HCT116 (cell line): ENCODE measurements around the gene PLEKHM3. TPM values are rescaled to one million over a fixed set of nuclear protein-coding genes. Genes with fewer than 3 reads are reported as not detected.

ENCODE experiments used
- ATAC-seq: fragments of 200-7000 bp; cut with Tn5 transposase; 2 replicates; pipeline ENCODE4 v1.9.1; 2020; ENCODE audit warnings: mild to moderate bottlenecking, moderate library complexity
- BruUV-seq: library from RNA; stranded (reverse); fragments of 400-500 nt; replicated peaks from 2 replicates; lab custom pipeline; 2021; lab: Mats Ljungman, UMichigan
- CTCF ChIA-PET: fragments of 300-600 bp; sonication (Branson Sonifier 250); formaldehyde crosslinking; loops from one replicate; lab custom pipeline; 2021; ENCODE audit warnings: antibody characterized with exemption; lab: Charles Lee
- POLR2A ChIA-PET: fragments of 300-600, 350-600 bp; sonication (Branson Sonifier 250); formaldehyde crosslinking; loops from one replicate; lab custom pipeline; 2021; ENCODE audit warnings: antibody characterized with exemption; lab: Charles Lee
- RAD21 ChIA-PET, 2 experiments: fragments of 300-600 bp; sonication (Branson Sonifier 250); formaldehyde crosslinking; loops; one replicate each; lab custom pipeline; 2023; ENCODE audit warnings: low total read pairs in 2 of 2; ENCODE audit not compliant: uncharacterized antibody in 2 of 2, unreplicated experiment in 2 of 2, low non-redundant PET in 1 of 2; lab: Charles Lee
- DNase-seq: peaks from one replicate; pipeline ENCODE4 v3.0.0-alpha.2; 2010; ENCODE audit warnings: low read depth, low spot score
- H2AFZ ChIP-seq: fragments of 200-600 bp; shearing (Covaris generic), sonication (generic); 2 replicates; pipeline ENCODE4 v1.6.1; 2017; ENCODE audit warnings: low read depth, mixed run types, mixed read lengths, antibody characterized with exemption, low read length; ENCODE audit not compliant: poor library complexity, severe bottlenecking
- H3K27ac ChIP-seq: 2 replicates; pipeline ENCODE4 v1.5.1; 2012; ENCODE audit warnings: low read depth, low read length
- H3K27me3 ChIP-seq: fragments of 200-600 bp; sonication (generic); 2 replicates; pipeline ENCODE4 v1.6.1; 2016; ENCODE audit warnings: mixed run types, low read length, mixed read lengths; ENCODE audit not compliant: insufficient read depth
- H3K36me3 ChIP-seq, 2 experiments: fragments of 200-500 bp in 1 of 2; fragments of 200-600 bp in 1 of 2; sonication (Bioruptor generic) in 1 of 2; sonication (generic) in 1 of 2; 2 replicates each; pipeline versions ENCODE4 v1.5.1 to v1.6.1; 2014 to 2016; ENCODE audit warnings: low read length in 2 of 2, inconsistent platforms in 1 of 2, mixed read lengths in 1 of 2, mixed run types in 1 of 2; ENCODE audit not compliant: insufficient read depth in 2 of 2, control insufficient read depth in 1 of 2
- H3K4me1 ChIP-seq, 2 experiments: fragments of 200-600 bp in 1 of 2; sonication (generic) in 1 of 2; 2 replicates each; pipeline versions ENCODE4 v1.5.1 to v1.6.1; 2012 to 2017; ENCODE audit warnings: low read length in 2 of 2, inconsistent platforms in 1 of 2, mild to moderate bottlenecking in 1 of 2, mixed read lengths in 1 of 2, mixed run types in 1 of 2, moderate library complexity in 1 of 2; ENCODE audit not compliant: insufficient read depth in 2 of 2, control insufficient read depth in 1 of 2
- H3K4me2 ChIP-seq: fragments of 200-600 bp; sonication (generic); 2 replicates; pipeline ENCODE4 v1.6.1; 2017; ENCODE audit warnings: mixed run types, low read length, mixed read lengths
- H3K4me3 ChIP-seq, 2 experiments: fragments of 200-600 bp in 1 of 2; sonication (generic) in 1 of 2; replicated peaks in 1 of 2; 2 replicates each; pipeline ENCODE4 v1.5.1; 2011 to 2016; ENCODE audit warnings: low read length in 2 of 2, control low read depth in 1 of 2, low read depth in 1 of 2, mild to moderate bottlenecking in 1 of 2, mixed read lengths in 1 of 2, mixed run types in 1 of 2
- H3K79me2 ChIP-seq: fragments of 200-600 bp; sonication (generic); 2 replicates; pipeline ENCODE4 v1.6.1; 2017; ENCODE audit warnings: mild to moderate bottlenecking, mixed run types, low read length, moderate library complexity, mixed read lengths; ENCODE audit not compliant: insufficient read depth
- H3K9ac ChIP-seq: fragments of 200-600 bp; sonication (generic); 2 replicates; pipeline ENCODE4 v1.6.1; 2016; ENCODE audit warnings: low read length, mixed read lengths
- H3K9me2 ChIP-seq: fragments of 200-600 bp; sonication (generic), shearing (Covaris generic); 2 replicates; pipeline ENCODE4 v1.6.1; 2017; ENCODE audit warnings: mixed run types, mild to moderate bottlenecking, moderate library complexity; ENCODE audit not compliant: insufficient read depth
- H3K9me3 ChIP-seq, 2 experiments: fragments of 200-500 bp in 1 of 2; fragments of 200-600 bp in 1 of 2; sonication (Bioruptor generic) in 1 of 2; sonication (generic) in 1 of 2; 2 replicates each; pipeline ENCODE4 v1.6.1; 2014 to 2017; ENCODE audit warnings: low read length in 2 of 2, mixed read lengths in 2 of 2, inconsistent platforms in 1 of 2, low read depth in 1 of 2, mild to moderate bottlenecking in 1 of 2, mixed run types in 1 of 2, moderate library complexity in 1 of 2; ENCODE audit not compliant: control insufficient read depth in 1 of 2, insufficient read depth in 1 of 2
- H4K20me1 ChIP-seq: fragments of 200-600 bp; sonication (generic), shearing (Covaris generic); 2 replicates; pipeline ENCODE4 v1.6.1; 2017; ENCODE audit warnings: mixed run types, mild to moderate bottlenecking, moderate library complexity; ENCODE audit not compliant: insufficient read depth
- CBX3 ChIP-seq: IDR thresholded peaks from 2 replicates; pipeline ENCODE4 v1.6.1; 2012; ENCODE audit warnings: low read depth
- EGR1 ChIP-seq: IDR thresholded peaks from 2 replicates; pipeline ENCODE4 v1.6.1; 2012; ENCODE audit warnings: low read depth
- EZH2 ChIP-seq: fragments of 200-600 bp; sonication (generic); IDR thresholded peaks from 2 replicates; pipeline ENCODE4 v1.6.1; 2017; ENCODE audit warnings: antibody characterized with exemption, mixed run types
- EZH2phosphoT487 ChIP-seq: fragments of 200-600 bp; IDR thresholded peaks from 2 replicates; pipeline ENCODE4 v1.6.1; 2018; ENCODE audit warnings: antibody characterized with exemption, borderline replicate concordance
- FOSL1 ChIP-seq: IDR thresholded peaks from 2 replicates; pipeline ENCODE4 v1.6.1; 2012; ENCODE audit warnings: low read depth
- POLR2A ChIP-seq: IDR thresholded peaks from 2 replicates; pipeline ENCODE4 v1.7.0; 2011; ENCODE audit warnings: borderline replicate concordance; ENCODE audit not compliant: insufficient read depth, insufficient read length; ENCODE audit errors: extremely low read depth
- RAD21 ChIP-seq: IDR thresholded peaks from 2 replicates; pipeline ENCODE4 v1.6.1; 2012; ENCODE audit warnings: low read depth, mild to moderate bottlenecking
- SIN3A ChIP-seq: IDR thresholded peaks from 2 replicates; pipeline ENCODE4 v1.6.1; 2012; ENCODE audit warnings: low read depth
- SRF ChIP-seq: IDR thresholded peaks from 2 replicates; pipeline ENCODE4 v1.6.1; 2012; ENCODE audit warnings: low read depth
- ZNF274 ChIP-seq: fragments of 200-500 bp; sonication (Bioruptor generic); IDR thresholded peaks from 2 replicates; pipeline ENCODE4 v1.6.1; 2014; ENCODE audit warnings: mild to moderate bottlenecking, low read depth, low read length, inconsistent platforms
- intact Hi-C: fragments of 100-400 bp; cut with micrococcal nuclease; formaldehyde crosslinking; loops from 2 replicates; pipeline ENCODE4 v1.10.0; 2022
- total RNA-seq: library from RNA; stranded (reverse); gene quantifications from one replicate; pipeline ENCODE4 v1.2.1, GENCODE V29; 2021; ENCODE audit not compliant: unreplicated experiment
- TF ChIP-seq, protein P1 (sequence below): IDR thresholded peaks from 2 replicates; pipeline ENCODE4 v1.6.1; 2012; ENCODE audit warnings: low read depth
- TF ChIP-seq, protein P2 (sequence below), 3 experiments: fragments of 200-600 bp in 1 of 3; sonication (generic) in 1 of 3; IDR thresholded peaks in 2 of 3; conservative IDR thresholded peaks in 1 of 3; 2 replicates each; pipeline ENCODE4 v1.5.1; 2012 to 2017; ENCODE audit warnings: low read depth in 2 of 3, low read length in 2 of 3, antibody characterized with exemption in 1 of 3, borderline replicate concordance in 1 of 3, control low read depth in 1 of 3, mild to moderate bottlenecking in 1 of 3, mixed read lengths in 1 of 3, mixed run types in 1 of 3, moderate library complexity in 1 of 3; ENCODE audit not compliant: insufficient read depth in 1 of 3
- TF ChIP-seq, protein P3 (sequence below): IDR thresholded peaks from 2 replicates; pipeline ENCODE4 v1.6.1; 2012
- TF ChIP-seq, protein P4 (sequence below): IDR thresholded peaks from 2 replicates; pipeline ENCODE4 v1.6.1; 2012

PLEKHM3 gene
- total RNA-seq, 1 experiment from 2014 or later: 6.3 TPM

DNA sequence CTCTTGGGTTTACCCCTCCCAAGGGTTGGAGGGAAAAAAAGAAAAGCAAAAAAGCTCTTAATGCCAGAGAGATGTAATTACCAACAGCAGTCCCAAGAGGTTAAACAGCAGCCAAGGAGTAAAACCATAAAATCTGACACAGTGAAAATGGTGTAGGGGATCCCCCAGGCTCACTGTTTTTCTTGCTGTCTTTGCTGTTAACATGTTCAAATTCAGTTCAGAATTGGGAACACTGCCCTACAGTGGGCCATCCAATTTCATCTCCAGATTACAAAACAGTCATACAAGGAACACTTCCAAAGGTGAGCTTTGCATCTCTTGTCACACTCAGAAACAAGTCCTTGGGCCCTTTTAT lies 54.5 kb downstream of the PLEKHM3 start:
- RAD21 ChIA-PET: interaction anchor here in 1 of 2 experiments (0.6 kb wide), 1 partner anchor 17 kb away, joined by 4 read pairs; no protein-coding TSS in a partner anchor
- POLR2A ChIA-PET: no interaction called here
- Histone ChIP-seq H4K20me1 (no peaks in the 10 kb centered on the region), H2AFZ (no peak overlapping the region), H3K27me3 (no peaks in the 10 kb centered on the region), H3K9me3 (no peaks in the 10 kb centered on the region), H3K27ac (no peak overlapping the region), H3K79me2 (no peaks in the 10 kb centered on the region), H3K4me1 (no peaks in the 10 kb centered on the region), H3K9ac (no peak overlapping the region), H3K9me2 (no peaks in the 10 kb centered on the region), H3K4me3 (no peak overlapping the region), H3K36me3 (no peaks in the 10 kb centered on the region), H3K4me2 (no peak overlapping the region)
- CTCF ChIA-PET: no interaction called here
- intact Hi-C loops: loop anchor here (5.0 kb wide), 1 partner anchor 101 kb away; no protein-coding TSS in a partner anchor
- no peak for DNase-seq
- no TSS peak for BruUV-seq
- TF ChIP-seq CBX3: no peak
- TF ChIP-seq, protein P1, sequence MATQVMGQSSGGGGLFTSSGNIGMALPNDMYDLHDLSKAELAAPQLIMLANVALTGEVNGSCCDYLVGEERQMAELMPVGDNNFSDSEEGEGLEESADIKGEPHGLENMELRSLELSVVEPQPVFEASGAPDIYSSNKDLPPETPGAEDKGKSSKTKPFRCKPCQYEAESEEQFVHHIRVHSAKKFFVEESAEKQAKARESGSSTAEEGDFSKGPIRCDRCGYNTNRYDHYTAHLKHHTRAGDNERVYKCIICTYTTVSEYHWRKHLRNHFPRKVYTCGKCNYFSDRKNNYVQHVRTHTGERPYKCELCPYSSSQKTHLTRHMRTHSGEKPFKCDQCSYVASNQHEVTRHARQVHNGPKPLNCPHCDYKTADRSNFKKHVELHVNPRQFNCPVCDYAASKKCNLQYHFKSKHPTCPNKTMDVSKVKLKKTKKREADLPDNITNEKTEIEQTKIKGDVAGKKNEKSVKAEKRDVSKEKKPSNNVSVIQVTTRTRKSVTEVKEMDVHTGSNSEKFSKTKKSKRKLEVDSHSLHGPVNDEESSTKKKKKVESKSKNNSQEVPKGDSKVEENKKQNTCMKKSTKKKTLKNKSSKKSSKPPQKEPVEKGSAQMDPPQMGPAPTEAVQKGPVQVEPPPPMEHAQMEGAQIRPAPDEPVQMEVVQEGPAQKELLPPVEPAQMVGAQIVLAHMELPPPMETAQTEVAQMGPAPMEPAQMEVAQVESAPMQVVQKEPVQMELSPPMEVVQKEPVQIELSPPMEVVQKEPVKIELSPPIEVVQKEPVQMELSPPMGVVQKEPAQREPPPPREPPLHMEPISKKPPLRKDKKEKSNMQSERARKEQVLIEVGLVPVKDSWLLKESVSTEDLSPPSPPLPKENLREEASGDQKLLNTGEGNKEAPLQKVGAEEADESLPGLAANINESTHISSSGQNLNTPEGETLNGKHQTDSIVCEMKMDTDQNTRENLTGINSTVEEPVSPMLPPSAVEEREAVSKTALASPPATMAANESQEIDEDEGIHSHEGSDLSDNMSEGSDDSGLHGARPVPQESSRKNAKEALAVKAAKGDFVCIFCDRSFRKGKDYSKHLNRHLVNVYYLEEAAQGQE: no peak
- no peak for TF ChIP-seq RAD21
- TF ChIP-seq POLR2A: no peak
- no peak for TF ChIP-seq SRF
- TF ChIP-seq EZH2: no peak
- TF ChIP-seq, protein P2, sequence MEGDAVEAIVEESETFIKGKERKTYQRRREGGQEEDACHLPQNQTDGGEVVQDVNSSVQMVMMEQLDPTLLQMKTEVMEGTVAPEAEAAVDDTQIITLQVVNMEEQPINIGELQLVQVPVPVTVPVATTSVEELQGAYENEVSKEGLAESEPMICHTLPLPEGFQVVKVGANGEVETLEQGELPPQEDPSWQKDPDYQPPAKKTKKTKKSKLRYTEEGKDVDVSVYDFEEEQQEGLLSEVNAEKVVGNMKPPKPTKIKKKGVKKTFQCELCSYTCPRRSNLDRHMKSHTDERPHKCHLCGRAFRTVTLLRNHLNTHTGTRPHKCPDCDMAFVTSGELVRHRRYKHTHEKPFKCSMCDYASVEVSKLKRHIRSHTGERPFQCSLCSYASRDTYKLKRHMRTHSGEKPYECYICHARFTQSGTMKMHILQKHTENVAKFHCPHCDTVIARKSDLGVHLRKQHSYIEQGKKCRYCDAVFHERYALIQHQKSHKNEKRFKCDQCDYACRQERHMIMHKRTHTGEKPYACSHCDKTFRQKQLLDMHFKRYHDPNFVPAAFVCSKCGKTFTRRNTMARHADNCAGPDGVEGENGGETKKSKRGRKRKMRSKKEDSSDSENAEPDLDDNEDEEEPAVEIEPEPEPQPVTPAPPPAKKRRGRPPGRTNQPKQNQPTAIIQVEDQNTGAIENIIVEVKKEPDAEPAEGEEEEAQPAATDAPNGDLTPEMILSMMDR (IDR thresholded peaks at IDR 0.05 in 2 of 3, conservative IDR thresholded peaks at IDR 0.05 in 1 of 3; ENCODE audit: borderline replicate concordance in 1 of 3, insufficient read depth in 1 of 3, low read depth in 2 of 3, low read length in 2 of 3): no peak
- no peak for TF ChIP-seq ZNF274
- no peak for TF ChIP-seq SIN3A
- TF ChIP-seq EGR1: no peak
- no peak for TF ChIP-seq EZH2phosphoT487
- TF ChIP-seq FOSL1: no peak
- TF ChIP-seq, protein P3, sequence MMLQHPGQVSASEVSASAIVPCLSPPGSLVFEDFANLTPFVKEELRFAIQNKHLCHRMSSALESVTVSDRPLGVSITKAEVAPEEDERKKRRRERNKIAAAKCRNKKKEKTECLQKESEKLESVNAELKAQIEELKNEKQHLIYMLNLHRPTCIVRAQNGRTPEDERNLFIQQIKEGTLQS: no peak
- TF ChIP-seq, protein P4, sequence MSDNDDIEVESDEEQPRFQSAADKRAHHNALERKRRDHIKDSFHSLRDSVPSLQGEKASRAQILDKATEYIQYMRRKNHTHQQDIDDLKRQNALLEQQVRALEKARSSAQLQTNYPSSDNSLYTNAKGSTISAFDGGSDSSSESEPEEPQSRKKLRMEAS: no peak
- no peak for ATAC-seq
